SH-SY5Y (cell line): ENCODE data around the gene MSI2.

ENCODE experiments used
- GATA2 ChIP-seq: IDR thresholded peaks from 2 replicates; pipeline ENCODE4 v1.6.1; 2011; ENCODE audit warnings: mild to moderate bottlenecking, low read depth, low read length
- GATA3 ChIP-seq: IDR thresholded peaks from 2 replicates; pipeline ENCODE4 v1.6.1; 2011; ENCODE audit warnings: low read depth, mild to moderate bottlenecking, low read length, moderate library complexity

- no peak for TF ChIP-seq GATA2
- TF ChIP-seq GATA3: no peak
Observed at GRCh38 chr17:57588086-57588485, 331.8 kb downstream of the MSI2 start.
